GM19455 (cell line): ENCODE measurements around the gene RGS16.
"Not testable (repeated sequence)": the region's sequence is repeated elsewhere in the genome, so short reads cannot be mapped to it uniquely, and the experiment has no call there.

Experiments
- ATAC-seq: cut with Tn5 transposase; IDR thresholded peaks from one replicate; pipeline ENCODE4 v1.9.1; 2021; ENCODE audit not compliant: unreplicated experiment

Gene RGS16

GRCh38 chr1:182604175-182605164, at the start of gene RGS16:
Gene RGS16, minus strand, starts transcription at chr1:182604389. Its CDS starts 130 bp downstream, at chr1:182604259.
- peak; percentile 90 for ATAC-seq

DNA sequence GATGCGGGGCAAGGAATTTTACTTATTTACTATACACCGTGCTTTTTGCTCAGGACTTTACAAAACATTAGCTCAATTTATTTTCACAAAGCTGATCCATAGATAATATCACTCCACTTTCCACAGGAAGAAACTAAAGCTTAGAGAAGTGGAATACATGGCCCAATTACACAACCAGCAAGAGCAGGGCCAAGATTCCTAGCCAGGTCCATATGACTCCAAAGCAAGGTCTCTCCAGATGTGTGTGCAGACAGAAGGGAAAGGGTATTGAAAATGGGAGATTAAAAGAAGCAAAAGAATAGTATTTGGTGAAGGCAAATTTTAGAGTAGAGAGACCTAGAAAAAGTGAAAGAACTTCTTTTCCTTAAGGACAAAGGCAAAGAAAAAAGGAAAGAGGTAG, 49.8 kb upstream of the RGS16 start:
- ATAC-seq, result no peak

- no peak for ATAC-seq
Observed at GRCh38 chr1:182652933-182653332, 48.7 kb upstream of the RGS16 start.

GRCh38 chr1:182651339-182651724, 47.1 kb upstream of the RGS16 start:
- ATAC-seq, result no peak

DNA sequence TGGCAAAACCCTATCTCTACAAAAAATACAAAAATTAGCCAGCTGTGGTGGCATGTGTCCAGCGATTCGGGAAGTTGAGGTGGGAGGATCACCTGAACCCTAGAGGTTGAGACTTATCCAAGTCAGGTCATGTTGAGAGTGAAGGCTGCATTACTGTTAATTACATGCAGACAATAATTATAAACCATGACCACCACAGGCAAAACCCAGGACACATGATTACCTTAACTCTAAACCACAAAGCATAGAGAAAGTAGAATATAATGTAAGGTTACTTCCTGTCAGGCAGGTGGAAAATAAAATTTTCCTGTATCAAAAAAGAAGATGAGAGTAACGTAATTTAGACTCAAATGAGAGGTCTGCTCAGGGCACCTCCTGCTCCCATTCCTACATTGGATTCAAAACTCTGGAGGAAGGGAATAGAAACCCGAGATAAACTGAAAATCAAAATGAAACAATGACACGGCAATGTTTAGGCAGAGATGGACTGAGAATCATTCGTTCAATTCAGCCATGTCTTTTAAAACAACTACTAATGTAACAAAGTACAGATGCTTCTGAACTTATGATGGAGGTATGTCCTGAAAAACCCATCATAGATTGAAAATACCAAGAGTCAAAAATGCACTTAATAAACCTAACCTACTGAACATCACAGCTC, 46.6 kb upstream of the RGS16 start:
- no peak for ATAC-seq

GRCh38 chr1:182649041-182649440, 44.9 kb upstream of the RGS16 start:
- no peak for ATAC-seq

DNA sequence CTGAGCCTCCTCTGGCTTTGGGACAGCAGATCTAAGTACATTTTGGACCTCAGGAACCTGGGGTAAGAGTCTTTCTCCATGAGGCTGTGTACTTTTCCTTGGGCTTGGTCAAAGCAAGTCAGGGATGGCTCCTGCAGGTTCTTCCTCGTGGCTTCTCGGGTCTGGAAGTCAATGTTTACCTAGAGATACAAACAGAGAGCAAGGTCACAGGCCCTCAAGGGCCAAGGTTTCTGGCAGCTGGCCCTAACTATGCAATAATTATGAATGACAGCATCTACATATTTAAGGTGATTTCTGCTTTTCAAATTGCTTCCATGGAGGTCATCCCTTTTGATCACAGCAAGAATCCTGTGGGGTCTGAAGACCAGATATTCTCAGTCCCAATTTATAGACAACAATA, 42.5 kb upstream of the RGS16 start:
- ATAC-seq, result no peak

GRCh38 chr1:182644886-182645285, 40.7 kb upstream of the RGS16 start:
- ATAC-seq, result no peak

DNA sequence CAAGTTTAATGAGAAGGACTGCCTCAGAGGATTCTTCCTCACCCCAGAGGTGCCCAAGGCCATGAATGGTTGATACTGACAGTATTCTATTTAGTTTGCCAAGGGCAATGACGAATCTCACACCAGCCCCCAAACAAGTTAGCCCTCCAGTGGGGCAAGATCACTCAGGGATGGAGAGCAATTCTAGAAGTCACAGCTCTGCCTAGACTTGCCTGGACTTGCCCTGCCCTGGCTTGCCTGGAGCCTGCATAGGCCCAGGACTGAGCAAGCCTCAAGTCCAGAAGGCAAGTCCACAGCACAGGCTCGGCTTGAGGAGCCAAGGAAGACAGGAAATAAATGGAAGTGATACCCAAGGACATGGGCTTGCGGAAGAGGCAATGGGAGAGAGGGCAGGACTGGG, 39.5 kb upstream of the RGS16 start:
- no peak for ATAC-seq

DNA sequence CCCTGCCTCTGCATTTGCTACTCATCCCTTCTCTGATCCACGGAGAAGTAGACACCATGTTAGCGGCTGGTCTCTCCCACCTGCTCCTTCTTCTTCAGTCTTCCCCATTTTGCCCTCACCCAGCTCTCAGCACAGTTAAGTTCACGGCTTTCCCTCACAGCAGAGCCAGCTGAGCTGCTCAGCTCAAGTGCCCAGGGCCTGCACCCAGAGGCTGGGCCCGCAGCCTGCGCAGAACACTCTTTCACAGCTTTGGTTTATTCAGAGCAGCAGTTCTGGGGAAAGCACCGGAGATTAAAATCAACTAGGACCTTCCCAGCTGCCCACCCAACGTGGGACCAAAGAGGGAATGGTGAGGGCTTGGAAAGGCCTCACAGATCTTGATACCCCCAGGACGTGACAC, 38.3 kb upstream of the RGS16 start:
- ATAC-seq, result no peak

GRCh38 chr1:182641561-182641960, 37.4 kb upstream of the RGS16 start:
- ATAC-seq, result no peak

- ATAC-seq, result no peak
Observed at GRCh38 chr1:182639330-182639729, 35.1 kb upstream of the RGS16 start.

DNA sequence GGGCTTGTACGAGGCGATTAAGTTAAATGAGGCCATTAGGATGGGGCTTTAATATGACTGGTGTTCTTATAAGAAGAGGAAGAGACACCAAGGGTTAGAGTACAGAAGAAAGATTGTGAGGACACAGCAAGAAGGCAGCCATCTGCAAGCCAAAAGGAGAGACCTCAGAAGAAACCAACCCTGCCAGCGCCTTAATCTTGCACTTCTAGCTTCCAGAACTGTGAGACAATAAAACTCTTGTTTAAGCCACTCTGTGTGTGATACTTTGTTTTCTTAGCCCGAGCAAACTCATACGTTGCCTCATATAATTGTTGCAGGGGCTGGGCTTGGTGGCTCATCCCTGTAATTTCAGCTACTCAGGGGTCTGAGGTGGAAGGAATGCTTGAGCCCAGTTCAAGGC, 33.6 kb upstream of the RGS16 start:
- no peak for ATAC-seq

GRCh38 chr1:182635871-182636270, 31.7 kb upstream of the RGS16 start:
- no peak for ATAC-seq

DNA sequence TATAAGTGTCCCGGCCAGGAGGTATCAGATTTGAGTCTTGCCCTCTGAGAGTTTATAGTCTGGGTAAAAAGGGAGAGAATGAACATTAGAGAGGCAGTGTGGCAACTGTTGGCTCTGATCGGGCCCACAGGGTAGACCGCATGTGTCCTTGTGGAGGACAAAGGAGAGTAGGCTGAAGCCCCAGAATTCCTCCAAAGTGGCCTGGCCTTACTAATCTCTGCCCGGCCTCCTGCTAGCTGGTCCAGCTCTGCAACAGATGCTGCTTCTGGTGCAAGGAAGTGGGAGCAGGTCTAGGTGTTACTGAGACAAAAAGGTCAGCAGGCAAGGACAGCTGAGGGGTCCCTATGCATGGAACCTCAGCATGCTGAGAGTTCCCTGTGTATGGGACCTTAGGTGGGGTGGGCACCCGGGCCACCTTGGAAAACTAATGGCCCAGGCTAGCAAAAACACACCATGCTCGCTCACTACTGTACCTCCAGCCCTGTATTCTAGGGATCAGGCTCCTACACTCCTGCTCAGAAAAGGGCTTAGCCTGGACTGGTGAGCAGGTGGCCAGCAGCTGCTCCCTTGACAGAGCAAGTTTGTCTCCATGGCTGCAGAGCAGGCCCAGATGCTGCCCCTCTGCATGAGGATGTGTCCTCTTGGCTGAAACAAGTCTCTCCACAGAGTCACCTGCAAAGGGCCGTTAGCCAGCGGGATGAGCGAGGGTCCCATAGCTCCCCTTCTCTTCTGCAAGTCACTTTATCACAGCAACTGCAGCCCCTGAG, 30.3 kb upstream of the RGS16 start:
- no peak for ATAC-seq

DNA sequence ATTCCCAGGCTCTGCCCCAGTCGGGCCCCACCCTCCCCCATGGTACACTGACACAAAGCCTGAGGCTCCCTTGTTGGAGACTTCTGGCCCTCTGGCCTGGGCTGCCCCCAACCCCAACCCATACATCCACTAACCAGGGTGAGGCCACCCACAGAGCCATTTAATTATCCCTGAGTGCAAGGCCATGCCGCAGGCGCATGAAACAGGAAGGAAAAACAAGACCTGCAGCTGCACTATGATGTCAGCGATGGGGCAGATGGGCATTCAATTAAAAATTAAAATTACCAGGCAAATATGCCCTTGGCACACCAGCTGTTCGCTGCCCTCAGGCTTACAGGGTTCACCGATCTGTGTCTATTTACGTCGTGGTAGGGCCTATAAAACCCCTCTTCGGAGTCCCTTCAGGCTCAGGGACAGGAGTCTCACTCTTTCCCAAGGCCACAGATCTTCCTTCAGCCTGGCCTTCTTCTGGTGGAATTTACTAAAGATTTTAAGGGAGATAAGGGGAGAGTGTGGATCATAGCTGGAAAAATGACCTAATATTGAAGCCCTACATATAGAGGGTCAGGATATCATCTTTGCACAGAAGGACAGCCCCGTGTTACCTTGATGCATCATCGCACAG, 29.6 kb upstream of the RGS16 start:
- ATAC-seq, result no peak

DNA sequence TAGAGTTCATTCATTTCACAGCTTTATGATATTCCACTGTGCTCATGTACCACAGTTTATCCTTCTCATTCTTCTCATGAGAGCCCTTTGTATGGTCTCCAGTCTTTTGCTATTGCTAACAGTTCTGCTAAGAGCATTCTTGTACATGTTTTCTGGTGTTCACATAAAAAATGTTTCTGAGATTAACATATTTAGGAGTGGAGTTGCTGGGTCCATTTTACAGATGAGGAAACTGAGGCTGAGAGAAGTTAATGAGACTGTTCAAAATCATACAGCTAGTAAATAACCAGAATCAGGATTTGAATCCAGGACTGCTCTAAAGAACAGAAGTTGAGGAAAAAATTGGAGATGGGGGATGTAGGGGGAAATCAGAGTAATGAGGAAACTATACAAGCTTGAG, 28.8 kb upstream of the RGS16 start:
- no peak for ATAC-seq

GRCh38 chr1:182632441-182632857, 28.3 kb upstream of the RGS16 start:
- ATAC-seq, result not testable (repeated sequence)

GRCh38 chr1:182631954-182632353, 27.8 kb upstream of the RGS16 start:
- ATAC-seq, result no peak

- ATAC-seq, result no peak
Observed at GRCh38 chr1:182631053-182631677, 27.0 kb upstream of the RGS16 start.

DNA sequence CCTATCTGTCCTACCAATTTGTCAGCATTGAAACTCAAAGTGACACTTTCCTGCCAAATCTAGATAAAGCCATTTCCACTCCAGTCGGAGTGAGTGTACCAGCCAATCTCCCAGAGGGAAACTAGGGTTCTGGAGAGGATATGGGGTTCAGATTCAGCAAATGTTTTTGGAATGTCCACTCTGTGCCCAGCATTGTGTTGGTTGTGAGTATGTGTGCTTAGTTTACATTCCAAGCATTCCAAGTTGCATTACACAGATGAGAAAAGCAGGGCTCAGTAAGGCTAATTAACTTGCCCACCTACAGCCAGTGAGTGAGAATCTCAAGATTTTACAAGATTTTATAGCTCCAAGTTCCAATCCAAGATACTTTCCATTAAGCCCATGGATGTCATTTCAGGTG, 26.4 kb upstream of the RGS16 start:
- no peak for ATAC-seq
